ENCODE measurements around the gene SNX20.

DNA sequence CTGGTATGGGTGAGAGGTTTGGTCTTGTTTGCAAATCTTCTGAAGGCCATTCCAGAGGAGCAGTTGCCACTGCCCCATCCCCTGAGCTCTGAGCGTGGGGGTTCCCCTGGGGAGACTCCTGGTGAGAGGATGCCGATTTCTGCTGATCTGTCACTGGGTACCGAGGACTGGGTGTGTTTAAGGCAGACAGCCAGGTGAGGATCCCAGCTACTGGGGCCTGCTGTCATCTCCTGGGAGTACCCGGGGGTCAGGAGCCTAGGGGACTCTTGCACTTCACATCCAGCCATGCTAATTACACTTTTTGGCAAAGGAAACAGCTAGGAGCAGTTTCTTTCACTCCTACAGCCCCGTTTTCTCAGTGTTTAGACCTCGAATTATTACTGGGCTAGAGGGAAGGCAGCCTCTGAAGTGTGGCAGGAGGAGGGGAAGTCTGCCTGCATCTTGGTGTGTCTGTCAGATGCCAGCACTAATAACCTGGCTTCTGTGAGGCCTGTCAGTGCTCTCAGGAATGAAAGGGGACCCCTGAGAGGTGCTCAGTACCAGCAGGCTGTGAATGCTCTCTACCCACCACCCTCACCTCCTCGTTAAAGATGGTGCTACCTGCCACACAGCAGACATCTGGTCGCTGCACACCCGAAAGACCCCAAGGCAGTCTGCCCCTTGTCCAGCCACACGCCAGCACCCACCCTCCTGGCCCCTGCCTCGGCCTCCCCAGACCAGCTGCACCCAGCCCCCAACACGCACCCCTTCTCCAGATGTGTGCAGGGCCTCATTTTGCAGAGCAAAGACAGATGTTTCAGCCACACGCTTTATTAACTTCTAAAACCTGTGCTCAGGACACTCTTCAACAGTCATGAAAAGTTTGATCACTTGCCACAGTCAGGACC, 43.2 kb downstream of the SNX20 start:
- TF ChIP-seq GATA2 (IDR thresholded peaks at IDR 0.05; ENCODE audit: low read depth, low read length) (no peak), GATA3 (IDR thresholded peaks at IDR 0.05; ENCODE audit: low read depth, low read length) (no peak)
